Pancreas (tissue), 10 donors: ENCODE measurements around the gene SLC16A3. TPM values are rescaled to one million over a fixed set of nuclear protein-coding genes. Genes with fewer than 3 reads are reported as not detected.

ENCODE experiments used
- ATAC-seq, 4 donors: fragments of 200-7000 bp; cut with Tn5 transposase; one replicate each; pipeline versions ENCODE4 v1.8.0 to v1.9.1; 2020; ENCODE audit warnings: mild to moderate bottlenecking in 4 of 4, moderate library complexity in 4 of 4
- DNase-seq, 6 donors: peaks; one replicate each; pipeline ENCODE4 v3.0.0-alpha.2; 2020
- FAIRE-seq: peaks from 2 replicates; lab custom pipeline; 2012; peaks lifted over from hg19 to GRCh38; lab: Jason Lieb, UNC
- H3K27ac ChIP-seq, 4 donors: fragments of 200-600 bp; sonication (generic); 1 replicate in 3 of 4; 2 replicates in 1 of 4; pipeline versions ENCODE4 v1.5.0 to v1.8.0; 2020
- H3K27me3 ChIP-seq, 4 donors: fragments of 200-600 bp; one replicate each; pipeline ENCODE4 v1.8.0; 2021
- H3K36me3 ChIP-seq, 3 donors: fragments of 200-600 bp; sonication (generic) in 1 of 3; one replicate each; pipeline versions ENCODE4 v1.5.0 to v1.8.0; 2020 to 2021
- H3K4me1 ChIP-seq, 3 donors: fragments of 200-600 bp; one replicate each; pipeline ENCODE4 v1.8.0; 2021
- H3K4me3 ChIP-seq, 4 donors: fragments of 200-600 bp; sonication (generic) in 2 of 4; one replicate each; pipeline versions ENCODE4 v1.5.0 to v1.8.0; 2020 to 2021
- H3K9me3 ChIP-seq, 4 donors: fragments of 200-600 bp; one replicate each; pipeline ENCODE4 v1.8.0; 2021
- WGBS, 2 donors: extraction: QIAGEN DNeasy Blood & Tissue Kit; methylation state at CpG; one replicate each; pipeline ENCODE4 v1.1.7; 2013; 5-methylcytosine and 5-hydroxymethylcytosine counted together
- intact Hi-C, 3 donors: fragments of 100-400 bp; cut with DNase I; formaldehyde crosslinking; loops; one replicate each; pipeline versions ENCODE4 v1.11.1 to v1.14.2; 2022
- polyA plus RNA-seq, 2 donors: library from polyadenylated mRNA; stranded (reverse); fragments of 200-250 nt; gene quantifications; one replicate each; pipeline ENCODE4 v1.2.3, GENCODE V29; 2013
- total RNA-seq, 6 donors: library from RNA; stranded (reverse); fragmentation: NEBNext Ultra II Directional in 4 of 6; extraction: Animal tissue kit (Norgen Biotek cat#: 25700) in 4 of 6; gene quantifications; one replicate each; pipeline versions ENCODE4 v1.2.1 to v1.2.4, GENCODE V29; 2021 to 2023
- TF ChIP-seq, protein P1 (sequence below), 4 donors: fragments of 200-600 bp; sonication (generic) in 3 of 4; IDR thresholded peaks; one replicate each; pipeline versions ENCODE4 v1.5.0 to v1.8.0; 2021; ENCODE audit warnings: antibody characterized with exemption in 4 of 4
- donor health status: healthy with polysubstance abuse.
- donor health status: DM: no; HTN: no; CAD: no; lungs with moderate emphysema.
- donor health status: DM: no; HTN: no; CAD: no.
- donor health status: control.
- donor health status: control.
- donor health status: Bipolar disorder and iron deficiency.
- donor health status: DM: yes; HTN: yes; CAD: no.
- donor health status: DM: no; HTN: no; CAD: no.
- donor health status: DM: no; HTN: no; CAD: no.
- donor health status: DM: yes; HTN: yes; CAD: no.

Gene SLC16A3
- total and polyA plus RNA-seq, 8 donors = 1.2 to 22.8 (median 3.7) TPM

DNA sequence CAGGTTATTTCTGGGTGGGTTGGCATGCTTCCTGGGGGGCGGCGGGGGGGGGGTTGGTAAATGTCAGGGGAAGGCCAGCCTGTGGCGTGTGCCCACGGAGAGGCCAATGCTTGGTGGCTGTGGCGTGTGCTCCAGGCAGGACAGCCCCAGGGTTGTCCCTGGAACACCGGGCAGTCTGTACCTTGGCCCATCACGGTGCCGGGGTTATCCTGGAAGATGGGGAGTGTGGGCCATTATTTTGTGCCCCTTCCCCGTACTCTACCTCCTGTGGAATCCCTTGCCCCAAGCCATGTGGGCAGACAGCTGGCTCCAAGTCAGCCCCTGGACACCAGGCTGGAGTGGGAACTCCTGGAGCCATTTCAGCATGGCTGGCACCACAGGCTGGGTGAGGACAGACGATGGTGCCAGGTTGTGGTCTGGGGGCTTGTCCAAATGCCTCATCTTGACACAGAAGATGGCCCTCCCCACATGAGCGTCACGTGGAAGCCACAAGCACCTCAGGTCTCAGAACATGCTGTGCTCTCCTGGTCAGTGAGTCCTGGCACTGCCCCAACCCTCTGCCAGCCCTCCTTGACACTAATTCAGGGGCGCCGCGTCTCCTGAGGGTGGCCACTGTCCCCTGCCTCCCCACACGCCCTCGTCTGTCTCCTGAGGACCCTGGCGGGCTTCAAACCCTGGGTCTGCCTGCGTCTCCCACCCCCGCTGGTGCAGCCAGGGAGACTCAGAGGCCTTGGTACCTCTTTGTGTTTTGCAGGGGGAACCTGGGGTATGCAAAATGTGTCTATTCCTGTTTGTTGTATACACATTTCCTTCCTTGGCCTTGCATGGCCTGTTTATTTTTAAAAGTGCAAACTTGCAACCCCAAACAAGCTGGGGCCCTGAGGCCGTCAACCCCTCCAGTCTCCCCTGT lies 4.3 kb downstream of the SLC16A3 start:
- Histone ChIP-seq H3K27ac (no peak overlapping the region), H3K27me3 (no peaks in the 10 kb centered on the region), H3K4me3 (no peak overlapping the region), H3K9me3 (no peaks in the 10 kb centered on the region), H3K36me3 (no peaks in the 10 kb centered on the region), H3K4me1 (peaks cover 7 to 10% (median 7%) of the 10 kb centered on the region in 3 donors)
- WGBS, 2 donors = 74 to 87% methylated on average over 18 to 21 of the region's 21 CpGs
- DNase-seq (peak in 2 of 6 donors; percentile 42 to 51), ATAC-seq (no peak), FAIRE-seq (no peak)
- intact Hi-C loops = loop anchor here in 1 of 3 donors (10.0 kb wide), 1 partner anchor 92 kb away; no protein-coding TSS in a partner anchor
- TF ChIP-seq, protein P1, sequence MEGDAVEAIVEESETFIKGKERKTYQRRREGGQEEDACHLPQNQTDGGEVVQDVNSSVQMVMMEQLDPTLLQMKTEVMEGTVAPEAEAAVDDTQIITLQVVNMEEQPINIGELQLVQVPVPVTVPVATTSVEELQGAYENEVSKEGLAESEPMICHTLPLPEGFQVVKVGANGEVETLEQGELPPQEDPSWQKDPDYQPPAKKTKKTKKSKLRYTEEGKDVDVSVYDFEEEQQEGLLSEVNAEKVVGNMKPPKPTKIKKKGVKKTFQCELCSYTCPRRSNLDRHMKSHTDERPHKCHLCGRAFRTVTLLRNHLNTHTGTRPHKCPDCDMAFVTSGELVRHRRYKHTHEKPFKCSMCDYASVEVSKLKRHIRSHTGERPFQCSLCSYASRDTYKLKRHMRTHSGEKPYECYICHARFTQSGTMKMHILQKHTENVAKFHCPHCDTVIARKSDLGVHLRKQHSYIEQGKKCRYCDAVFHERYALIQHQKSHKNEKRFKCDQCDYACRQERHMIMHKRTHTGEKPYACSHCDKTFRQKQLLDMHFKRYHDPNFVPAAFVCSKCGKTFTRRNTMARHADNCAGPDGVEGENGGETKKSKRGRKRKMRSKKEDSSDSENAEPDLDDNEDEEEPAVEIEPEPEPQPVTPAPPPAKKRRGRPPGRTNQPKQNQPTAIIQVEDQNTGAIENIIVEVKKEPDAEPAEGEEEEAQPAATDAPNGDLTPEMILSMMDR (IDR thresholded peaks at IDR 0.05) = no peak

GRCh38 chr17:82234211-82235055 lies 5.6 kb downstream of the SLC16A3 start:
- ATAC-seq = no peak
- Histone ChIP-seq H3K9me3 (no peaks in the 10 kb centered on the region), H3K36me3 (peaks cover 0 to 3% (median under 1%) of the 10 kb centered on the region in 3 donors), H3K27ac (no peak overlapping the region), H3K4me3 (no peak overlapping the region), H3K27me3 (no peaks in the 10 kb centered on the region), H3K4me1 (peaks cover 7 to 10% (median 7%) of the 10 kb centered on the region in 3 donors)
- FAIRE-seq = no peak
- TF ChIP-seq, protein P1 (IDR thresholded peaks at IDR 0.05) = no peak
- intact Hi-C loops = loop anchor here in 2 of 3 donors (5.0 to 10.0 kb wide), 2 partner anchors 88 to 90 kb away; no protein-coding TSS in a partner anchor
- DNase-seq = peak in 2 of 6 donors; percentile 30 to 71
- 52 to 70% methylated on average over 26 of the region's 26 CpGs for WGBS, 2 donors

- ATAC-seq = no peak
- peak in 2 of 6 donors; percentile 38 to 75 for DNase-seq
- intact Hi-C loops = loop anchor here in 2 of 3 donors (5.0 to 10.0 kb wide), 2 partner anchors 87 to 90 kb away; no protein-coding TSS in a partner anchor
- Histone ChIP-seq H3K4me1 (peaks cover 7 to 10% (median 7%) of the 10 kb centered on the region in 3 donors), H3K36me3 (peaks cover 0 to 6% (median 5%) of the 10 kb centered on the region in 3 donors), H3K9me3 (no peaks in the 10 kb centered on the region), H3K27ac (no peak overlapping the region), H3K27me3 (no peaks in the 10 kb centered on the region), H3K4me3 (no peak overlapping the region)
- TF ChIP-seq, protein P1 (IDR thresholded peaks at IDR 0.05) = no peak
- 71 to 77% methylated on average over 19 of the region's 19 CpGs for WGBS, 2 donors
- no peak for FAIRE-seq
These were observed 6.4 kb downstream of the SLC16A3 start for GRCh38 chr17:82235056-82235774.

DNA sequence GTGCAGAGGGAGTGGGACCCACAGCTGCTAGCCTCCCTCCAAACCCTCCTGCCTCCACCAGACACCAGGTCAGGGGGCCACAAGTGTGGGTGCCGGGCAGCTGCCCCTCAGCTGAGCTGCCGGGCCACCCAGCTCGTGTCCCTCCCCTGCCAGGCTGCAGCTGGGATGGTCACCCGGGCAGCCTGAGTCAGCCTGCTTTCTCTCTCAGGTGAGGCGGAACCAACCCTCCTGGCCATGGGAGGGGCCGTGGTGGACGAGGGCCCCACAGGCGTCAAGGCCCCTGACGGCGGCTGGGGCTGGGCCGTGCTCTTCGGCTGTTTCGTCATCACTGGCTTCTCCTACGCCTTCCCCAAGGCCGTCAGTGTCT lies 6.9 kb downstream of the SLC16A3 start:
- FAIRE-seq (no peak), DNase-seq (peak in 2 of 6 donors; percentile 13 to 46), ATAC-seq (peak in 3 of 4 donors; percentile 2 to 4 (median 3))
- H3K9me3 ChIP-seq = no peaks in the 10 kb centered on the region
- no peaks in the 10 kb centered on the region for H3K27me3 ChIP-seq
- H3K4me1 ChIP-seq = peaks cover 7 to 8% (median 7%) of the 10 kb centered on the region in 3 donors
- peaks cover 0 to 6% (median 5%) of the 10 kb centered on the region in 3 donors for H3K36me3 ChIP-seq
- intact Hi-C loops = loop anchor here (2.0 to 10.0 kb wide), 3 partner anchors 85 to 89 kb away; no protein-coding TSS in a partner anchor
- H3K27ac ChIP-seq = no peak overlapping the region
- WGBS, 2 donors = 33 to 44% methylated on average over 15 of the region's 15 CpGs
- TF ChIP-seq, protein P1 (IDR thresholded peaks at IDR 0.05) = no peak
- no peak overlapping the region for H3K4me3 ChIP-seq
